GM19043 (cell line): Measurements from ENCODE around the gene TIAM2.
"Not testable (repeated sequence)": the region's sequence is repeated elsewhere in the genome, so short reads cannot be mapped to it uniquely, and the experiment has no call there.

ENCODE experiments used
- ATAC-seq: cut with Tn5 transposase; IDR thresholded peaks from one replicate; pipeline ENCODE4 v1.9.1; 2021; ENCODE audit warnings: low read depth; ENCODE audit not compliant: unreplicated experiment

Gene TIAM2

DNA sequence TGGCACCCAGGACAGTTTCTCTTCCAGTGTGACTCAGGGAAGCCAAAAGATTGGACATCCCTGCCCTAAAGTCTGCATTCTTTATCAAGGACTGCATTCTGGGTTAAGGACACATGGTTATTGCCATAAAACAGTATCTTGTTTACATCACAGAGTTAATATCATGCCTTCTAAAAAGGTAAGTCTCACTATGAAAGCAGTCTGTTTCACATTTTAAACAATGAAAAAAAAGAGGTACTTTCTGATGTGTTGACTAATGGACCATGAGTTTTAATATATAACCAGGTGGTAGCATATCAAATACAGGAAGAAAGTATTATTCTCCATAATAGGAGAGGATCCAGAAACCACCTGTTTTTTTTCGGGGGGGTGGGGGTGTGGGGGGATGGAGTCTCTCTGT is 93.7 kb downstream of the TIAM2 start:
- ATAC-seq, result no peak

DNA sequence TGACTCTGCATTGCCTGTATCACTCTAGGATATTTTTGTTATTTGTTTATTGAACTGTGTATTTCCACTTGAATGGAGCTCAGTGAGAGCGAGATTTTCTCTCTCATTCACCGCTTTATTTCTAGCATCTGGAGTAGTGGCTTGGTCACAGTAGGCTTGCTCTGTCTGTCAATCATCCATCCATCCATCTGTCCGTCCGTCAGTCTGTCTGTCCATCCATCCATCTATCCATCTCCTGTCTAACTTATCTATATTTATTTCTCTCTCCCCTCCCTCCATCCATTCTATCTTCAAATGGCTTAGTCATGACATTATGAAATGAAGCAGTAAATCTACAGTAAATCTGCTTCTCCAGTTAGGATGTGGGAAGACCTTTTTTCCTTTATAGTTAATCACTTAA is 94.6 kb downstream of the TIAM2 start:
- ATAC-seq, result no peak

DNA sequence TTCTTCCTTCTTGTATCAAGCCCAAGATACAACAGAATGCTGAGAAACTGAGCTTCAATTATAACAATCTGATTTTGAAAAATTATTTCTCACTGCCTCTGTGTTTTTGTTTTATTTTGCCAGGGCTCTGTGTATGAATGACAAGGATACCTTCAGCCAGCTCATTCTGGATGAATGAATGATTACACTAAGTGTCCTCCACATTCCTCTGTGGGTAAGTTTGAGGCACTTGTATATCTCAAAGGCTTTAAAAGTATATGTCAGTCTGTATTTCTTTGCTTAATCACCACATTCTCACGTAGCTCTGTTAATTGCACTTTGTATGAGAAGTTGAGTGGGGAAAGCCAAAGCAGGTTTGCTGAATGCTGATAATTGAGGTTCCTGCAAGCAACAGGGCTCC is 95.1 kb downstream of the TIAM2 start:
- ATAC-seq, result no peak

DNA sequence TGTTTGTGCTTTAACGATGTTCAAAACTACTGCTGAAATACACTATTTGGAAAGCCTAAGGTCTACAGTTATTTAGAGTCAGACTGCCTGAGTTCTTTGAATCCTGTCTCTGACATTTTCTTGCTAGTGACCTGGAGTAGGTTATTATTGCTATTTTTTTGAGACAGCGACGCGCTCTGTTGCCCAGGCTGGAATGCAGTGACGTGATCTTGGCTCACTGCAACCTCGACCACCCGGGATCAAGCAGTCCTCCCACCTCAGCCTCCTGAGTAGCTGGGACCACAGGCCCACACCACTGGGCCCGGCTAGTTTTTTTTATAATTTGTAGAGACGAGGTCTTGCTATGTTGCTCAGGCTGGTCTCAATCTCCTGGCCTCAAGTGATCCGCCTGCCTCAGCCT is 96.6 kb downstream of the TIAM2 start:
- no peak for ATAC-seq

DNA sequence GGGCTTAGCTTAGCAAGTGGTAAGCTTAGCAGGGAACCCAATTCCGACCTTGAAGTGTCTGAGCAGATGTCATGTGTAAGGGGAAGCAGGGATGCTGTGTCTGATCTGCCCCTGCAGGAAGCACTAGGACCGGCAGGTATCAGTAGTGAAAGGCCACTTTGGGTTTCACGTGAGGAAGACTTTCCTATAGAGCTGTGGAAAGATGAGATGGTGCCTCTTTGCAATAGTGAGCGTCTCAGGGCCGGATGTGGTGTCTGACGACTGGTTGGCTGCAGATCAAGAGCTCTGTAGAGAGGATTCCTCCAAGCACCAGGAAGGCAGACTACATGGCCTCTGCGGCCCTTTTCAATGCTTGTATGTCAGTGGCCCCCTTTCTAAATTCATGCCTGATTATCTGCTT is 98.3 kb downstream of the TIAM2 start:
- no peak for ATAC-seq

DNA sequence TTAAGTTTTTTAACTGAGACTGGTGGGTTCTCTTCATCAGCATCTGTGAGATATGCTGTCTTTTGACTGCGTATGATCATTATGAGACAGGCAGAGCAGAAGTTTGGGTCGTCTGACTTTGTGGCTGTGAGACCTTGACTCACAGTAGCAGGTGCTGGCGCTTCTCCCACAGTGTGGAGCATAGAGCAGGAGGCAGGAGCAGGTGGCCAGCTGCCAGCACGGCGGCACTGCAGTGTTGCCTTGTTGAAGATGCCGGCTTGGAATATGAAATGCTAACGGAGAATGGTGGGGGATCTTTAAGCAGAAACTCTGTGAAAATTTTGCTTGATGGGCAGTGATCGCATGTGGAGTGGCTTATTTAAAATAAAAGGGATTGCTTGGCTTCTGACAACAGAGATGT is 105.0 kb downstream of the TIAM2 start:
- ATAC-seq, result no peak

DNA sequence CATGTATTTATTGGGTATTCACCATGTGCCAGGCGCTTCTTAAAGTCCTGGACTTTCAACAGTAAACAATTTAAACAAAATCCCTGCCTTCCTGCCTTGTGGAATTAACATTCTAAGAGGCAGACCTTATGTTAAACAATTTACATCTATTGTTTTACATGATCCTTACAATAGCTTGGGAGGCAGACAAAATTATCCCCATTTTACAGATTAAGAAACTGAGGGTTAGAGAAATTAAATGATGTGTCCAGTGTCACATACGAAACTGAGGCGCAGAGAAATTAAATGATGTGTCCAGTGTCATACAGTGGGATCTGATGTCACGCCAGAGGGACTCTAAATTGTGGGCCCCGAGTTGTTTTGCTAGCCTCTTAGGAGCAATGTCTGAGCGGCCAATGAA is 105.5 kb downstream of the TIAM2 start:
- ATAC-seq, result no peak

DNA sequence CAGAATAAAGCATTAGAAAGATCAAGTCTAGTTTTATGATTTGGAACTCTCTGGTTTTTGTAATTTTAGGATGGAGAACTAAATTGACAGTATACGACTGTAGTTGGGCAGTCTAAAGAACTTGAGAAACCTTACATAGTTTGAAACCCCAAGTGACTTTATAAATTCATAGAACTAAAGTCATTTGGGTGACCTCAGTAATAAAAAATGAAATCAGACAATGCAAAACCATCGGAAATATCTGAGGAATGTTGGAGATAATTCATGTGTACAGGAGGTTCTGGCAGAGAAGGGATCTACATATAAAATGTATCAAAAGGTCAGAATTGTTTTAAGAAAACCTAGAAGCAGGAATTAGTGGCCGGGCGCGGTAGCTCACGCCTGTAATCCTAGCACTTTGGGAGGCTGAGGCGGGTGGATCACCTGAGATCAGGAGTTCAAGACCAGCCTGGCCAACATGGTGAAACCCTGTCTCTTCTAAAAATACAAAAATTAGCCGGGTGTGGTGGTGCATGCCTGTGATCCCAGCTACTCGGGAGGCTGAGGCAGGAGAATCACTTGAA is 108.0 kb downstream of the TIAM2 start:
- ATAC-seq, result not testable (repeated sequence)

DNA sequence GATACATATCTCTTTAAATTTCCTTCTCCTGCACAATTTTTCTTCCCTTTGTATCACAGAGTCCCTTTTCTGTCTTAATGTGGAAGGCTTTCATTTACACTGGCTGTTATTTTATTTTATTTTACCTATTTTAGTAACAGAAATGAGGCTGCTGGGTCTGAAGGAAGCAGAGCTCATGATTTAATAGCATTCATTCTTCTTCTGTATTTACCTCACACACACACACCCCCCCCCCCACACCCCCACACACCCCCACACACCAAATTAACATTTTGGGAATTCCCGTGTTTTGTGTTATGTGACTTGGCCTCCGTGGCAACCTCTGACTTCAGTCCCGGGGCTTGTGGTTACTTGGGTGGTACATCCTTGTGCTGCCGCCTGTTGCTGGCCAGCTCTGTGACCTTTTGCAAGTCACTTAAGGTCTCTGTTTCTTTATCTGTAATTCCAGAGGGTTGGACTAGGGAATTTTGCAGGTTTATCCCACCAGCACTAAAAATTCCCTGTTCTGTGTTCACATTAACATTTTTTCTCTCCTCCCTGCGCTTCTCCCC is 108.8 kb downstream of the TIAM2 start:
- ATAC-seq, result no peak

DNA sequence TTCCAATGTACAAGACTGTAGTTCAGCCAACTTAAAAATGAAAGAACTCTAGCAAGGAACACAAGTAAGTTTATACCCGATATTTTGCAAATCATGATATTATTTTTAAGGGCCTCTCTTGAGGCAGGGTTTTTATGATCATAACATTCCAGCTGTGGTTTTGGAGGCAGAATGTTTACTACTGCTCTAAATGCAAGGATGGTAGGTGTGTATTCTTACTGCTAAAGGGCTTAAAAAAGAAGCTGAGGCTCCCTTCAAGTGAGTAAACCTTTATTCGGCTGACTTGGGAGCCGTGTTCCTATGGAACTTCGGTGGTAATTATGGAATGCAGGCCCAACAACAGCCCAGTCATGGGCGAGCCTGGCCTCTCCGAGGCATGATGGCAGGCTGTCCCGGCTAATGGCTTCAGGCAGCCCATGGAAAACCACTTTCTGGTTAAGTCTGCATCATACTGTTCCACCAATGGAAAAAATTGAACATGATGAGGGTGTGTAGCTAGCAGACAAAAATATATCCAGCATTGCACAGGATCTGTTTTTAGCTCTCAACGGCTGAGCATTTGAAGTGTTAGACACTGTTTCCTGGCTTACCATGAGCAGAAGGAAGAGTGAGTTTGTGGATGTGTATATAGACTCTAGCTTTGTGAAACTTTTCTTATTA is 111.5 kb downstream of the TIAM2 start:
- no peak for ATAC-seq

DNA sequence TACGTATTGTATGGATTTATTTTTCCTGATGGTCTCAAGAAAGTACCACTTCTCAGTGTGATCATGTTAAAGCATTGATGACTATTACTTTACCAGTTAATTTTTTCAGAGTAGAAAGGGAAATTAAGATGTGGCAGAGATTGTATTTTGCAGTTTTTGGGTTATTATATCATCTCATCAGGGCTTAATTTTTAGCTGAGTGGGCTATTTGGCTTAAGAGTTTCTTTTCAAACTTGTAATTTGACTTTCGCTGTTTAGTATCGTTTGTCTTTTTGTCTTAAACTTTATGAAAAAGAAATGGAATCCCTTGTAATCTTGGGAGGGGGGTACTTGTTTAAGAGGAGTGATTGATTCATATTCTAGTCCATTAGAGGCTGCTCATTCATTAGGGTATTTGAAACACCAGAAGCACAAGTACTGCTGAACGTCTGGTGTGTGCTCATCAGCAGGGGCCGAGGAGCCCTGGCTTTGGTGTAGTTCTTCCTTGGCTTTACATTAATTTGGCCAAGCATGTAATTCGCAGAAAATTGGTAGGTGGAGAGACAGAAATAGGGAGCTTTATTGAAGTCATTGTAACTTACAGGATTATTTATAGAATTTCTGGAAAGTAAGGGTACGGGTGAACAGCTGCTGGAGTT is 112.4 kb downstream of the TIAM2 start:
- ATAC-seq, result no peak

DNA sequence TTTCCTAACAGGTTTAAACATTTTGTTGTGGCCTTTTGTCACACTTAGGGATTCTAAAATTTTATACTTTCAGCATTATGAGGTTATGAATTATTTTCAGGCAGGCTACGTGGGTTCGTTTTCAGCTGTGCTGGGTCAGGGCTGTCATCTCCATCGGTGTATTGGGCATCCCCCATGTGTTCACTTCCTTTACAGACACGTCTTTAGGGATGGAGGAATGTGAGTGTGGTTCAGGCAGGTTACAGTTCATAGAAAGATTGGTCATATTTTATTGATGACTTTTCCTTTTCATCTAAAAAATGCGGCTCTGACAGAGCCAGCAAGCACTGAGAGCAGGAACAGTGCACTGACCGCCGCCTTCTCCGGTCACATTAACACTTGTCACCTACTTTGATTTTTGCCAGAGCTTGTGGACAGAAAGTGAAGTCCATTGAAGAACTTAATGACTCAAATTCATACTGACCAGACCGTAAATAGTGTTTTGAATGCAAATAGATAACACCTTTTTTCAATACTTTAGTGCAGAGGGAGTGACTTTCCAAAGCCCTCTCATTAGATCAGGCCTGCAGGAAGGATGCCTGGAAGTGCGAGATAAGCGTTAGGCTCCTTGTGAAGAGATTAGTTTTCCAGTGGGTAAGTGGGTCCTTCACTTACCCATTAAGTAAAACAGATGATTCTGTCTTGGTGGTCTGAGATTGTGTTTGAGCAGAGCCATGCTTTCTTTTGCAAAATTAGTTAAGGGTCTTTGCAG is 113.1 kb downstream of the TIAM2 start:
- ATAC-seq, result no peak

DNA sequence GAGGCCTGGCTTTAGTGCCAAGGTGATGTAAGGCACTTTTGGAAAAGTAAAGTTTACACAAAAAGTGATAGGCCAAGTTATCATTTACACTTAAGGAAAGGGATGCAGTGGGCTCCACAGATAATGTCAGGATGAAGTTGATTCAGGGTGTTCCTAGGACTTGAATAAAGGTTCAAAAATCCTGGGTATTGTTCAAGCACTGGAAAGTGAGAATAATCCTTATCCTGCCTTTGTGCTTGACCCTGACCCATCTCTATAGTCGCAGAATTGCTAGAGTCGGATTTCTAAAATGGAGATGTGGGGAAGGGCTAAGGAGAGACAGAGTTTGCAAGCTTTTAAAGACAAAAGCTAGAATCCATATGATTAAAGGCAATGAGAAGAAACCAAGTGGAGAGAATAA is 115.6 kb downstream of the TIAM2 start:
- ATAC-seq, result no peak

DNA sequence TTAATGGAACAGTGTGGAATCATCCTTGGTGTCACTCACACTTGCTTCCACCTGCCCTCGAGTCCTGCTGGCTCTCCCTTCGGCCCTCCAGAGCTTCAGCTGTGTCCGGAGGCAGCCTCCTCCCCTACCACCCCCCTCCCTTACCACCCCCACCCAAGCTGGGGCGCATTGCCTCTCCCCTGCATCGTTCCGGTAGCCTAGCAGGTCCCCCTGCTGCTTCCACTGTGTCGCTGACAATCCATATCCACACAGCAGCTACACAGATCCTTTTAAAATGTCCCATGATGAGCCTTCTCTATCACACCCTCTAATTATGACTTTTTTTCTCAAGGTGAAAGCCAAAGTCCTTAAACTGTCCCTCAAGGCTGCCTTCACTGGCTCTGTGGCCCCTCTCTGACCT is 117.6 kb downstream of the TIAM2 start:
- ATAC-seq, result no peak

DNA sequence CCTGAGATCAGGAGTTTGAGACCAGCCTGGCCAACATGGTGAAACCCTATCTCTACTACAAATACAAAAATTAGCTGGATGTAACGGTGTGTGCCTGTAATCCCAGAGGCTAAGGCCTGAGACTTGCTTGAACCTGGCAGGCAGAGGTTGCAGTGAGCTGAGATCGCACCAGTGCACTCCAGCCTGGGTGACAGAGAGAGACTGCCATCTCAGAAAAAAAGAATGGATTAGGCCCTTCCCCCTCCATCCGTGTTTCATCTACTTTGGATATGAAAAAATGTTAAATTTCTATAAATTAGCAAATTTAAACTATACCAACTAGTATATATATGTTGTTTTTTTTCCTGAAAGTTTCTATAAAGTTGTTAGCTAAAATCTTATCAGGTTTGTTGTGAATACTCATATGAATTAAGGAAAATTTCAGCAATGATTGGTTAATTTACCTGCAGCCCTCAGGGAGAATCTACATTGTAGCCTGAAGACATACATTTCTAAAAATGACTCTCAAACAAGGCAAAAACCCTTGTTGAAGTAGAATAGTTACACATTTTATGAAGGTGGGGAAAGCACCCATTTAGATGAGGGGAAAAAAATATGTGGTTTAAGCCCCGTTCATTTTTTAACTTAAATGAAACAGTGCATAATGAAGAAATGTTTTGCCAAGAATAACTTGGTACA is 120.9 kb downstream of the TIAM2 start:
- no peak for ATAC-seq

DNA sequence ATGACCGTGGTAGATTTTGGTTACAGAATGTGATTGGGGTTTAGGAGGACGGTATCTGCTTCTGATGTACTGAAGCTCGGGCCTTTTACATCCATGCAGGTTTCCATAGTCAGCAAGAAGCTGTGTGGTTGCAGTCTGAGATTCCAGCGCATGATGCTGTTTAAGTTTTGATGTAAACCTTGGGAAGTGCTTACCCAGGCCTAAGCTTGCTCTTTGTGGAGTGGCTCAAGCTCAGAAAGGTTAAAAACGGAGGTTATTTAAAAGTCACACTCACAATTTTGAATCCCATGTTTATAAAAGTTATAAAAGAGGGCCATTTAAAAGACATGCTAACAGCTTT is 121.4 kb downstream of the TIAM2 start:
- ATAC-seq, result no peak

DNA sequence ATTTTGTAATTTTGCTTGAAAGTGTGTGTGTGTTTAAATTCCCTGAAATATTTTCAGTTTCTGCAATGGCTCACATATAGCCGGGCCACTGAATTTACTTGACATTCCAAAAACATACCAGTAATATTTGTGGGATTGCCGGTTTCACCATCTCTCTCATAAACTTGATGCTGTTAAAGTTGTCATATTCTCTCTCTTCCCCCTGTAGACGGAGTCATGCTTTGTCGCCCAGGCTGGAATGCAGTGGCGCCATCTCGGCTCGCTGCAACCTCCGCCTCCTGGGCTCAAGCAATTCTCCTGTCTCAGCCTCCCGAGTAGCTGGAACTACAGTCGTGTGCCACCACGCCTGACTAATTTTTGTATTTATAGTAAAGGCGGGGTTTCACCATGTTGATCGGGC is 122.1 kb downstream of the TIAM2 start:
- no peak for ATAC-seq

DNA sequence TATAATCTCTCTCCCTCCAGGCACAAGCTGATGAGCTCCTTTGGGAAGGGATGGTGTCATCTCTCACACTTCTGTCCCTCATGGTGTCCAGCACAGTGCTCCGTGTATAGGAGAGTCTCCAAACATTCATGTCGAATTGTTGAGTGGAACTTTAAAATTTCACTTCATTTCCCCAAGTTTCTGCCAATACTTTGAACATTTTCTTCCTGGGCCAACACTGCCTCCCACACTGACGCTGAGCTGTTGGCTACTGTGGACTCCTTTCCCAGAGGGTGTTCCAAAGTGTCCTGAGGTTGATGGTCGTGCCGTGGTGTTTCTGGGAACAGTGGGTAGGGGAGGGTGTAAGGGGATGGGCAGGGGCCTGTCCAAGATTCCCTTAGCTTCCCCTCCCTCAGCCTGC is 122.7 kb downstream of the TIAM2 start:
- no peak for ATAC-seq

DNA sequence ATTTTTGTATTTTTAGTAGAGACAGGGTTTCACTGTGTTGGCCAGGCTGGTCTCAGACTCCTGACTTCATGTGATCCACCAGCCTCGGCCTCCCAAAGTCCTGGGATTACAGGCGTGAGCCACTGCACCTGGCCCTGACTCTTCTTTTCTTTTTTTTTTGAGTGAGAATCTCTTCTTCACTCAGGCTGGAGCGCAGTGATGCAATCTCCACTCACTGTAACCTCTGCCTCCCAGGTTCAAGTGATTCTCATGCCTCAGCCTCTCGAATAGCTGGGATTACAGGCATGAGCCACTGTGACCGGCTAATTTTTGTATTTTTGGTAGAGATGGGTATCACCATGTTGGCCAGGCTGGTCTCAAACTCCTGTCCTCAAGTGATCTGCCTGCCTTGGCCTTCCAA is 124.1 kb downstream of the TIAM2 start:
- ATAC-seq, result not testable (repeated sequence)

DNA sequence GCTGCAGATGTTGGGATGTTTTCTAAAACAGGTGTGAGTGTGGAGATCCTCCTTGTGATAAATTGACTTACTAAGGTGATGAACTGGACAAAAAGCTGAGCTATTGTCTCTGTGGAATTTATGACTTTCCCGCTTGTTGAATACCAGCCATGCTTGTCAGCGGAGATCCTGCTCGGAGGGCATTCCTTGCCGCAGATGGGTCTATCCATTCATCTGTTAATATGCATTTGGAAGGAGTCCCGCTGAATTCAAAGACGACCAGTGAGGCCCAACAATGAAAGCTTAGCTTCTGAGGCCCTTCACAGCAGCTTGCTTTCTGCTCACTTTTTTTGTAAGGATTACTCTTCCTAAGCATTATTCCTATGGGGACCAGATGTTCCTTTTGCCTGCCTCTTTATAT is 124.9 kb downstream of the TIAM2 start:
- no peak for ATAC-seq

DNA sequence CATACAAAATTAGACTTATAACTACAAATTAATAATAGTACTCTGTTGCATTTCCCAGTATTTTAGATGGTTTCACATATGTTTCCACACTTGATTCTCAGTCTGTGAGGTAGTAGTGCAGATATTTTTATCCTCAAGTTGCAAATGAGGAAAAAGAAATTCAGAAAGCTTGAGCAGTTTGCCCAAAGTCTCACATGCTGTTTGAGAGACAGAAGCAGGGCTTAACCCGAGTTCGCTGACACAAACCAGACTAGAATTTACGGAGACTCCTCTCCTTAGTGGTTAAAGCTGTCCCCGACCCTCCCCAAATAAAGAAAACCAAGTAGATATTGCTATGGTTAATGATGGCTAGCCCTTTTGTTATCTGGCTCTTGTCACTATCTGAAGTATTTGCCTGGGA is 126.2 kb downstream of the TIAM2 start:
- no peak for ATAC-seq
